Fibroblast of skin of scalp (primary cell): Measurements from ENCODE around the gene CENPA.

Source experiments
- DNase-seq: peaks from one replicate; pipeline ENCODE4 v3.0.0-alpha.2; 2013

CENPA gene

GRCh38 chr2:26763019-26763418 is 22.8 kb upstream of the CENPA start:
- no peak for DNase-seq

GRCh38 chr2:26764078-26764887 is 21.6 kb upstream of the CENPA start, which contains the start of gene SLC35F6:
TSS of gene SLC35F6 (plus strand) at chr2:26764284. CDS start at chr2:26764350, 66 bp downstream.
- peak; percentile 84 for DNase-seq

- no peak for DNase-seq
Observed at GRCh38 chr2:26764906-26765305, 20.9 kb upstream of the CENPA start.

- DNase-seq: no peak
Observed at GRCh38 chr2:26765475-26766200, 20.2 kb upstream of the CENPA start.

GRCh38 chr2:26767129-26767528 is 18.7 kb upstream of the CENPA start:
- no peak for DNase-seq

- DNase-seq: no peak
Observed at GRCh38 chr2:26767894-26768487, 17.9 kb upstream of the CENPA start.

- DNase-seq: no peak
Observed at GRCh38 chr2:26768759-26769088, 17.1 kb upstream of the CENPA start.

- no peak for DNase-seq
Observed at GRCh38 chr2:26769089-26769761, 16.6 kb upstream of the CENPA start.

- DNase-seq: peak; percentile 68
Observed at GRCh38 chr2:26770986-26771586, 14.8 kb upstream of the CENPA start.

GRCh38 chr2:26772064-26773001 is 13.5 kb upstream of the CENPA start:
- DNase-seq: peak; percentile 27

GRCh38 chr2:26776195-26776800 is 9.6 kb upstream of the CENPA start:
- no peak for DNase-seq

GRCh38 chr2:26778098-26778497 is 7.8 kb upstream of the CENPA start:
- DNase-seq: no peak

GRCh38 chr2:26778507-26778906 is 7.3 kb upstream of the CENPA start:
- no peak for DNase-seq

GRCh38 chr2:26780203-26780760 is 5.6 kb upstream of the CENPA start:
- DNase-seq: no peak

GRCh38 chr2:26782876-26783704 is 2.8 kb upstream of the CENPA start:
- DNase-seq: no peak

GRCh38 chr2:26784570-26785234 is 1.2 kb upstream of the CENPA start:
- no peak for DNase-seq

- DNase-seq: no peak
Observed at GRCh38 chr2:26786207-26787028, 562 bp downstream of the CENPA start.

- DNase-seq: no peak
Observed at GRCh38 chr2:26792720-26793119, 6.9 kb downstream of the CENPA start.
